ENCODE data around the gene NOX3. TPM values are rescaled to one million over a fixed set of nuclear protein-coding genes. Genes with fewer than 3 reads are reported as not detected.

Gene NOX3
- total and polyA plus RNA-seq, 2 experiments from 2014 or later: not detected

DNA sequence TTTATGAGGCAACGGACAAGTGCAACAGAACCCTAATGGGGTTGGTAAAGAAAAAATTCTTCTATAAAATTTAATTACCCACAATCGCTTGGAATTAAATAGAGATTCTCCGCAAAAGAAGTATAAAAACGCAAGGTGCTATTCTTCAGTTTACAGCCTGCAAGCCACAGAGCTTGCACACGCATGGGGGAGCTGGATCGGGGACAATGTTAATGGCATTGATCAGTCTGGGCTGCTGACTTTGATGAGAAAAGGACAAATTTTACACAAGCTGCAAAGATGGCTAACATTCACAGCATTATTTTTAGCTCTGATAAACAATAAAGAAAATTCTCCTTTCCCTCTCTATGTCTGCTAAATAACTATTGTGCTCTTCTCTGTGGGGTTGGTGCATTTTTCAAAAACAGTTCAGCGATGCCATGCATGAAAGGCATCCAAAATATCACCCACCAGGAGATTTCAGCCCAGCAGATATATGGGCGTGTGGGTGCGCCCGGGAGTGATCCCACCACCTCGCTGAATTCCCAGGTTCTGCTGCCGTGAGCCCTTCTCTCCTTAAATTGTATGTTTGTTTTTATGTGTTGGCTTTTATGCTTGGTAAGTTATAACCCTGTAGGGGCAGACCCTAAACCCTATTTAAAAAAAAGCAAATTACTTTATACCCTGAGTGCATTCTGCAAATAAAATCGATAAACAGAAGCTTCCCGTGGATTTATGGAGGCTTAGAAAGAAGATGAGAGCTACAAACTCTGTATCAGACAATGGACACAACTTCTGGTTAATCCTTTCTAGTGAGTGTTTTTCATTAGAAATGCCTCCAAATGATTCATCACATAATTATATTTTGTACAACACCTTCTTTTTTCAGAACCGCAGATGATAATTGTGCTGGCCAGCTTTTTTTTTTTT is 55.6 kb downstream of the NOX3 start:
- no peak overlapping the region for H3K4me3 ChIP-seq
- H3K79me2 ChIP-seq (replicated peaks; ENCODE audit: insufficient read depth): no peaks in the 10 kb centered on the region
- no peaks in the 10 kb centered on the region for H3F3A ChIP-seq (replicated peaks; ENCODE audit: low read depth)
- no peak overlapping the region for H3K27ac Mint-ChIP-seq
- H3K36me3 Mint-ChIP-seq (ENCODE audit: low read depth): no peaks in the 10 kb centered on the region
- H3K9me2 ChIP-seq (ENCODE audit: insufficient read depth): no peaks in the 10 kb centered on the region; the same call in 1 of the 2 replicates
- no peaks in the 10 kb centered on the region for H3K4me1 Mint-ChIP-seq
- no peak overlapping the region for H3K27ac ChIP-seq (ENCODE audit: low read depth)
- H3K4me3 Mint-ChIP-seq: no peak overlapping the region
- no peaks in the 10 kb centered on the region for H3K4me1 ChIP-seq (ENCODE audit: insufficient read depth)
- no peaks in the 10 kb centered on the region for H3K36me3 ChIP-seq (ENCODE audit: insufficient read depth)
- no peaks in the 10 kb centered on the region for H4K20me1 ChIP-seq (replicated peaks; ENCODE audit: insufficient read depth)
- H3K27me3 ChIP-seq (ENCODE audit: insufficient read depth): no peaks in the 10 kb centered on the region
- DNase-seq (ENCODE audit: low spot score): no peak
- TF ChIP-seq POLR2AphosphoS5 (IDR thresholded peaks at IDR 0.05; ENCODE audit: low read depth) (no peak), EZH2phosphoT487 (IDR thresholded peaks at IDR 0.05; ENCODE audit: unreplicated experiment) (no peak), ZNF114 (CRISPR knock-in tag; IDR thresholded peaks at IDR 0.05) (no peak), NANOG (IDR thresholded peaks at IDR 0.05; ENCODE audit: borderline replicate concordance) (no peak)
- H3K27me3 Mint-ChIP-seq (ENCODE audit: insufficient read depth, low read depth, poor library complexity): peaks cover 2% of the 10 kb centered on the region
- H2AFZ ChIP-seq: no peak overlapping the region
- ATAC-seq: no peak
- no peaks in the 10 kb centered on the region for H3K9me3 Mint-ChIP-seq
- no peak overlapping the region for H3K4me2 ChIP-seq

DNA sequence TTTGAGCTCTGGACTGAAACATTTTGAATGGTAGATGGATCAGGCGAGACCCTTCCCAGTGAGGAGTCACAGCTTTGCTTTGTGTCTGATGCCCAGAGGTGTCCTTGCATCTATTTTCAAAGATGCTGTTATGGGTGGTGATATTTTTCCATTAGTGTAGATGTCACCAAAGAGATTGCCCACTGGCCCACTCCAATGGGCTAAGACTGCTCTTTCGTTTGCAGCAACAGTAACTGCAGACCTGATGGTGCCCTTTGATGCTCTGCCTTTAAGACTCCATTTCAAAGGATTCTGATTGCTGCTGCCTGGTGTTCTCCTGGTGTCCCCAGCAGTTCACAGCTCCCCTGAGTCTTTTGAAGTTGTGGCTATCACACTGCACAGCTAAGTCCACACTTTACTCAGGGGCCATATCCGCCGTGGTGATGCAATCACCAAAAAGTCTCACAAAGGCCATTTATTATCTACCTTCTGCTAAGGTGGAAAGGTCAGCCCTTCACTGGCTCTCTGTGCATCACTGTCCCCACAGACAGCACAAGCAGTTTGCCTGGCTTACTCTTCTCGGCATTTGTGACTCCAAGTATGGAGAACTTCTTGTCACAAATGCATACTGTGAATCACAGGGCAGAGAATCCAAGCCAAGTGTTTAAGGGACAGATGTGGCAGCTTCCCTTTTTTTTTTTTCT is 56.4 kb downstream of the NOX3 start:
- Mint-ChIP-seq H3K27ac (no peak overlapping the region; the same call in 1 of the 2 replicates), H3K36me3 (ENCODE audit: low read depth) (no peaks in the 10 kb centered on the region), H3K4me1 (peaks cover under 1% of the 10 kb centered on the region; the same call in 1 of the 3 replicates), H3K27me3 (ENCODE audit: insufficient read depth, low read depth, poor library complexity) (peaks cover 2% of the 10 kb centered on the region), H3K4me3 (no peak overlapping the region), H3K9me3 (no peaks in the 10 kb centered on the region)
- Histone ChIP-seq H3K36me3 (ENCODE audit: insufficient read depth) (no peaks in the 10 kb centered on the region), H3F3A (replicated peaks; ENCODE audit: low read depth) (no peaks in the 10 kb centered on the region), H3K9me2 (ENCODE audit: insufficient read depth) (no peaks in the 10 kb centered on the region; the same call in 1 of the 2 replicates), H3K4me1 (ENCODE audit: insufficient read depth) (0 out of 2 replicates have a peak, but pooled peaks cover 1% of the 10 kb centered on the region), H3K4me3 (no peak overlapping the region), H3K4me2 (no peak overlapping the region), H3K27me3 (ENCODE audit: insufficient read depth) (no peaks in the 10 kb centered on the region), H2AFZ (peak overlapping the region; percentile 50; the same call in 1 of the 2 replicates), H3K79me2 (replicated peaks; ENCODE audit: insufficient read depth) (no peaks in the 10 kb centered on the region), H3K27ac (ENCODE audit: low read depth) (no peak overlapping the region), H4K20me1 (replicated peaks; ENCODE audit: insufficient read depth) (no peaks in the 10 kb centered on the region)
- ATAC-seq (no peak), DNase-seq (ENCODE audit: low spot score) (no peak)
- TF ChIP-seq CREB1 (CRISPR knock-in tag; IDR thresholded peaks at IDR 0.05; ENCODE audit: low read depth) (no peak), POLR2AphosphoS5 (IDR thresholded peaks at IDR 0.05; ENCODE audit: low read depth) (no peak), JUNB (IDR thresholded peaks at IDR 0.05; ENCODE audit: unreplicated experiment) (no peak), STAT1 (IDR thresholded peaks at IDR 0.05; ENCODE audit: unreplicated experiment) (no peak), NANOG (IDR thresholded peaks at IDR 0.05; ENCODE audit: borderline replicate concordance) (no peak), EZH2 (IDR thresholded peaks at IDR 0.05; ENCODE audit: low read depth, unreplicated experiment) (no peak), ZNF114 (CRISPR knock-in tag; IDR thresholded peaks at IDR 0.05) (no peak), ZNF331 (CRISPR knock-in tag; IDR thresholded peaks at IDR 0.05; ENCODE audit: low read depth) (no peak)
- TF ChIP-seq, protein P1, sequence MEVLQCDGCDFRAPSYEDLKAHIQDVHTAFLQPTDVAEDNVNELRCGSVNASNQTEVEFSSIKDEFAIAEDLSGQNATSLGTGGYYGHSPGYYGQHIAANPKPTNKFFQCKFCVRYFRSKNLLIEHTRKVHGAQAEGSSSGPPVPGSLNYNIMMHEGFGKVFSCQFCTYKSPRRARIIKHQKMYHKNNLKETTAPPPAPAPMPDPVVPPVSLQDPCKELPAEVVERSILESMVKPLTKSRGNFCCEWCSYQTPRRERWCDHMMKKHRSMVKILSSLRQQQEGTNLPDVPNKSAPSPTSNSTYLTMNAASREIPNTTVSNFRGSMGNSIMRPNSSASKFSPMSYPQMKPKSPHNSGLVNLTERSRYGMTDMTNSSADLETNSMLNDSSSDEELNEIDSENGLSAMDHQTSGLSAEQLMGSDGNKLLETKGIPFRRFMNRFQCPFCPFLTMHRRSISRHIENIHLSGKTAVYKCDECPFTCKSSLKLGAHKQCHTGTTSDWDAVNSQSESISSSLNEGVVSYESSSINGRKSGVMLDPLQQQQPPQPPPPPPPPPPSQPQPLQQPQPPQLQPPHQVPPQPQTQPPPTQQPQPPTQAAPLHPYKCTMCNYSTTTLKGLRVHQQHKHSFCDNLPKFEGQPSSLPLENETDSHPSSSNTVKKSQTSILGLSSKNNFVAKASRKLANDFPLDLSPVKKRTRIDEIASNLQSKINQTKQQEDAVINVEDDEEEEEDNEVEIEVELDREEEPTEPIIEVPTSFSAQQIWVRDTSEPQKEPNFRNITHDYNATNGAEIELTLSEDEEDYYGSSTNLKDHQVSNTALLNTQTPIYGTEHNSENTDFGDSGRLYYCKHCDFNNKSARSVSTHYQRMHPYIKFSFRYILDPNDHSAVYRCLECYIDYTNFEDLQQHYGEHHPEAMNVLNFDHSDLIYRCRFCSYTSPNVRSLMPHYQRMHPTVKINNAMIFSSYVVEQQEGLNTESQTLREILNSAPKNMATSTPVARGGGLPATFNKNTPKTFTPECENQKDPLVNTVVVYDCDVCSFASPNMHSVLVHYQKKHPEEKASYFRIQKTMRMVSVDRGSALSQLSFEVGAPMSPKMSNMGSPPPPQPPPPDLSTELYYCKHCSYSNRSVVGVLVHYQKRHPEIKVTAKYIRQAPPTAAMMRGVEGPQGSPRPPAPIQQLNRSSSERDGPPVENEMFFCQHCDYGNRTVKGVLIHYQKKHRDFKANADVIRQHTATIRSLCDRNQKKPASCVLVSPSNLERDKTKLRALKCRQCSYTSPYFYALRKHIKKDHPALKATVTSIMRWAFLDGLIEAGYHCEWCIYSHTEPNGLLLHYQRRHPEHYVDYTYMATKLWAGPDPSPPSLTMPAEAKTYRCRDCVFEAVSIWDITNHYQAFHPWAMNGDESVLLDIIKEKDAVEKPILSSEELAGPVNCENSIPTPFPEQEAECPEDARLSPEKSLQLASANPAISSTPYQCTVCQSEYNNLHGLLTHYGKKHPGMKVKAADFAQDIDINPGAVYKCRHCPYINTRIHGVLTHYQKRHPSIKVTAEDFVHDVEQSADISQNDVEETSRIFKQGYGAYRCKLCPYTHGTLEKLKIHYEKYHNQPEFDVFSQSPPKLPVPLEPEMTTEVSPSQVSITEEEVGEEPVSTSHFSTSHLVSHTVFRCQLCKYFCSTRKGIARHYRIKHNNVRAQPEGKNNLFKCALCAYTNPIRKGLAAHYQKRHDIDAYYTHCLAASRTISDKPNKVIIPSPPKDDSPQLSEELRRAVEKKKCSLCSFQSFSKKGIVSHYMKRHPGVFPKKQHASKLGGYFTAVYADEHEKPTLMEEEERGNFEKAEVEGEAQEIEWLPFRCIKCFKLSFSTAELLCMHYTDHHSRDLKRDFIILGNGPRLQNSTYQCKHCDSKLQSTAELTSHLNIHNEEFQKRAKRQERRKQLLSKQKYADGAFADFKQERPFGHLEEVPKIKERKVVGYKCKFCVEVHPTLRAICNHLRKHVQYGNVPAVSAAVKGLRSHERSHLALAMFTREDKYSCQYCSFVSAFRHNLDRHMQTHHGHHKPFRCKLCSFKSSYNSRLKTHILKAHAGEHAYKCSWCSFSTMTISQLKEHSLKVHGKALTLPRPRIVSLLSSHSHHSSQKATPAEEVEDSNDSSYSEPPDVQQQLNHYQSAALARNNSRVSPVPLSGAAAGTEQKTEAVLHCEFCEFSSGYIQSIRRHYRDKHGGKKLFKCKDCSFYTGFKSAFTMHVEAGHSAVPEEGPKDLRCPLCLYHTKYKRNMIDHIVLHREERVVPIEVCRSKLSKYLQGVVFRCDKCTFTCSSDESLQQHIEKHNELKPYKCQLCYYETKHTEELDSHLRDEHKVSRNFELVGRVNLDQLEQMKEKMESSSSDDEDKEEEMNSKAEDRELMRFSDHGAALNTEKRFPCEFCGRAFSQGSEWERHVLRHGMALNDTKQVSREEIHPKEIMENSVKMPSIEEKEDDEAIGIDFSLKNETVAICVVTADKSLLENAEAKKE (CRISPR knock-in tag; IDR thresholded peaks at IDR 0.05): no peak
- TF ChIP-seq, protein P2, sequence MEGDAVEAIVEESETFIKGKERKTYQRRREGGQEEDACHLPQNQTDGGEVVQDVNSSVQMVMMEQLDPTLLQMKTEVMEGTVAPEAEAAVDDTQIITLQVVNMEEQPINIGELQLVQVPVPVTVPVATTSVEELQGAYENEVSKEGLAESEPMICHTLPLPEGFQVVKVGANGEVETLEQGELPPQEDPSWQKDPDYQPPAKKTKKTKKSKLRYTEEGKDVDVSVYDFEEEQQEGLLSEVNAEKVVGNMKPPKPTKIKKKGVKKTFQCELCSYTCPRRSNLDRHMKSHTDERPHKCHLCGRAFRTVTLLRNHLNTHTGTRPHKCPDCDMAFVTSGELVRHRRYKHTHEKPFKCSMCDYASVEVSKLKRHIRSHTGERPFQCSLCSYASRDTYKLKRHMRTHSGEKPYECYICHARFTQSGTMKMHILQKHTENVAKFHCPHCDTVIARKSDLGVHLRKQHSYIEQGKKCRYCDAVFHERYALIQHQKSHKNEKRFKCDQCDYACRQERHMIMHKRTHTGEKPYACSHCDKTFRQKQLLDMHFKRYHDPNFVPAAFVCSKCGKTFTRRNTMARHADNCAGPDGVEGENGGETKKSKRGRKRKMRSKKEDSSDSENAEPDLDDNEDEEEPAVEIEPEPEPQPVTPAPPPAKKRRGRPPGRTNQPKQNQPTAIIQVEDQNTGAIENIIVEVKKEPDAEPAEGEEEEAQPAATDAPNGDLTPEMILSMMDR (conservative IDR thresholded peaks at IDR 0.05; ENCODE audit: low read depth in 2 of 2): no peak
